Hypothalamus (tissue), 51 donors: ENCODE data around the gene ABI3BP.
A peak's percentile ranks its signal among the peaks of the same experiment; 100 is the strongest.
"Not testable (repeated sequence)": the region's sequence is repeated elsewhere in the genome, so short reads cannot be mapped to it uniquely, and the experiment has no call there.

Source experiments
- DNase-seq, 51 donors: peaks; one replicate each; lab custom pipeline; 2025; lab: John Stamatoyannopoulos, UW

ABI3BP gene

DNA sequence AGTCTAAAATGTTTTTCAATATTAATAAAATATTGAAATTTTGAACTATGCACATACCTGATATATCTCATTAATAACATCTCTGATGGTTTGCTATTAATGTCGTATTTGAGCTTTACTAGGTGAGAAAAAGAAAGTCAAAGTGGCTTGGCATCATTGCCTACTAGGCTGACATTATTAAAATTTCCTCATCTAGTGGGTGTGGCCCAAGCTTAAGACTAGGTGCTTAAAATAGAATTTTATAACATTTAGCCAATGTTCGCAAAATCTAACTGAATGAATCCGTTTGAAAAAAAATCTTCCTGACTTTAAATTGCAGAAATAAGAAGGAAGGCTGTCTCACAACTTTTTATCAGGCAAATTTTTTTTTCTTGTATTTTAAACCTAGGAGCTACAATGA, 46.1 kb downstream of the ABI3BP start:
- no peak for DNase-seq

- DNase-seq, result not testable (repeated sequence)
These were observed 47.1 kb downstream of the ABI3BP start for GRCh38 chr3:100946096-100946495.

DNA sequence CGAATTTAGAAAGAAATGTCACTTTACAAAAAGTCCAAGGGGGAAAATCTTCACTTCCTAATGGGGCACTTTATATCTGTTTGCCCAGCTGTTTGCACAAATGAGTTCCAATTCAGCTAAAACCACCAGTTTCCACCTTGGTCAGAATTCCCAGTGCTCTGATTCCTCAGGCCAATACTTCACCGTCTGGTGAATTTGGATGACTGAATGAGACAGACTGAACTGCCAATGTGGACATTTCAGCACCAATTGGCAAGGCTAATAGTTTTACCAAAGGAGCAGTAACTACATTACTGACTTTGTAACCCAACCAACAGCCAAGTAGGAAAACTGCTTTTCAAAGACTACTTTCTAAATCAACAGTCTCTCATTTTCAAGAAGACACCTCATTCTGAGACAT, 51.8 kb downstream of the ABI3BP start:
- no peak for DNase-seq

DNA sequence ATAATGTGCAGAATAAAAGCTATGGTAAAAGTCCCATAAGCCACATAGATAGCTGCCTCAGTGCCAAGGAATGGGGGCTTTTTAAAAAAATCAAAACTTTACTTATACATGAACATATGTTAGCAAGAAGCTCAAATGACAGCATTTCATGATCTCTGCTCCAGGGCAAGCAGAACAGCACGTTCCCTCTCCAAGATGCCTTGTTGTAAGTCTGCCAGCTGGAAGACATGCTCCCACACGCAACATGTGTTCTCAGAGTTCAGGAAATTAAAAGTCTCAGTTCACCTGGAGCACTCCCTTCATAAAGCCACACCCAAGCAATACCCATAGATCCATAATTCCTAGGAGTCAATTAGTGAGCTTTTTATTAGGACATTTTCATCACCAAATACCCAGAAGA, 52.2 kb downstream of the ABI3BP start:
- no peak for DNase-seq

DNA sequence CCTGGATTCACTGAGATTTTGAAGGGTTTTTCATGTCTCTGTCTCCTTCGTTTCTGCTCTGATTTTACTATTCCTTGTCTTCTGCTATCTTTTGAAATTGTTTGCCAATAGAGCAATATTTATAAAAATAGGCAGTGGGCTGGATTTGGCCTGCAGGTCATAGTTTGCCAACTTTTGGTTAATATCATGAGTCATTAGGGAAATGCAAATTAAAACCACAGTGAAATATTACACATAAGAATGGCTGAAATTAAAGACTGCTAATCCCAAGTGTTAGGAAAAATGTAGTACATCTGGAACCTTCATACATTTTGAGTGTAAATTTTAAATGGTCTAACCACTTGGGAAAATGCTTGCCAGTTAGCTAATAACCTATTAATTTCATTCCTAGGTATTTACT, 56.3 kb downstream of the ABI3BP start:
- no peak for DNase-seq

DNA sequence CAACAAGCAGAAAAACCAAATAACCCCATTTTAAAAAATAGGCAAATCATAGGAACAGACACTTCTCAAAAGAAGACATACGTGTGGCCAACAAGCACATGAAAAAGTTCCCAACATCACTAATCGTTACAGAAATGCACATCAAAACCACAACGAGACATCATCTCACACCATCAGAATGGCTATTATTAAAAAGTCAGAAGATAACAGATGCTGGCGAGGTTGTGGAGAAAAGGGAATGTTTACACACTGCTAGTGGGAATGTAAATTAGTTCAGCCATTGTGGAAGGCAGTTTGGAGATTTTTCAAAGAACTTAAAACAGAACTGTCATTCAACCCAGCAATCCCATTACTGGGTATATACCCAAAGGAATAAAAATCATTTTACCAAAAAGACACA, 60.7 kb downstream of the ABI3BP start:
- no peak for DNase-seq

GRCh38 chr3:100928638-100929428, 64.4 kb downstream of the ABI3BP start:
- no peak for DNase-seq

DNA sequence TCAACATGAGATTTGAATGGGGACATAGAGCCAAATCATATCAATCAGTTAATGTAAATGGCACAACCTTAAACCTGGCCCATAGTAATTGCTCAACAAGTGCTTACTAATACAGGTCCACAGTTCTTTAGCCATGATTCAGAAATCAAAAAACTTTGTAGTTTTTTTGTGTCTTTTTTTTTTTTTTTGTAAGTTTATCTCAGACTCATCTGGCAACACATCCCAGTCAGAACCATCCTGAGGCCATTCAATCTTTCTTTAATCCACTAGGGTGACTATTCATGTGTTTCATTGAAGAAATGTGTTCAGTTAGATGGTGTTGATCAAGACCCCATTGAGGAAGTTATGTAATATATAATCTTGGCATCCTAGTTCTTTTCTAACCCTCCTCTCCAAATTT, 65.4 kb downstream of the ABI3BP start:
- no peak for DNase-seq

DNA sequence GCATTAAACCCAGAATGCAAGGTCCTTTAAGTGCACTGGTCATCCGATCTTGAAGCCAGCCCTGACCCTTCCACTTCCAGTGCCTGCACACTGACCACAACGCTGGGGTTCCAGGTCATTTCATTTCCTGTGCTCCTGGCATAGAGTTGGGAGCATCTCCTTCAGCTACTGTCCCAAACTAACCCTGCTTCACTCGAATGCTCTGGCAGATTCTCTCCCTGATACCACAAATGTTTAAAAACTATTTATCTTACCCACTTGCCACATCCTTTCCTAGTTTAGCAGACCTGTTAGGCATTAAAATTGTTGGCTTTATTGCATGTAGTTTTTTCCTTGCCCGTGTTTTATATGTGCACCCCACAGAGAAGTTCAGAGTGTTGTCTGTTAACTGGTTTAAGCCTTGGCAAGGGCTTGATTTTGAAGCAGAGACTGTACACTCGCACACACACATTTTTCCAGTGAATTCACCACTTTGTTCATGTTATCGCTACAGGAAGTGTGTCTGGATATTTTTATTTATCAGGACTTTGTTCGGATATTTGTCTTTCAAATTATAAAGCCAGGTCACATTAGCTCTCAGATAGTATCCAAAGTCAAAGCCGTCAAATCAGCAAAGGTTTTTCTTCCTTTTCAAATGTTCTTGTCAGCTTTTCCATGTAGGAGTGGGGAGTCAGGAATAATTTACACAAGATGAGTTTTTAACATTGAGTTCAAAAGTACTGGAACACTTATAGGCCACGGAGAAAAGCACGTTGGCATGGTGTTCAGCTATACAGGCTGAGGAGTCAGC, 77.3 kb downstream of the ABI3BP start:
- no peak for DNase-seq

DNA sequence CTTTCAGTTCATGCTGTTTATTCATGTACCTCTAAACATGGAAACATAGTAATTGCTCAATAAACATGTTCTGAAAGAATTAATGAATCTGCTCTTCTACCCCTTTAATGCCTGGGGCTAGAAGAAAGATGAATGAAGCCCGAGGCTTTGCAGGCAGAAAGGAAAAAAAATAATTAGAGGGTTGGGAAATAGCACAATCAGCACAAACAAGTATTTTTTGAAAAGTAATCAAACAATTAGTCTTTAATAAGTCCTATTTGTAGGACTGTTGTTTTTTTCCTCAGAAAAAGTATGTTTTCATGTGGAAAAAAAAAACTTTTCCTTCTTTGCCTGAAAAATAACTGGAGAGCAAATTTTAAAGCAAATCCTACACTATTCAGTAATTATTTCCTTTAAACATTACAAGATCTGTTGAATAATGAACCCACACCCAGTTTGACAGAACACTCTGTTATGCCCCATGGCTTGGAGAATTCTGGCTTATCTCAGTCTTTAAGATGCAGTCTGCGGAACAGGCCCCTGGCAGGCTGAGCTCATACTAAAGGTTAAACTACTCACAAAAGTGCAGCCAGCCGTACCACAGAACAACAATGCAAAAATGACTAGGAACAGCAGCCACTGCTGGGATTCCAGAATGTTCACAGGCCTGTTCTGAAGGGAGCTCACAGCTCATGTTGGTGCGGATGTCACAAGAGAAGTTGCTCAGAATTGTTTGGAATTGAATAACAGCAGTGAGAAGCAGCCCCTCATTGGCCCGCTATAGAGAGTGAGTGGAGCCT, 79.2 kb downstream of the ABI3BP start:
- no peak for DNase-seq

- no peak for DNase-seq
These were observed 80.2 kb downstream of the ABI3BP start for GRCh38 chr3:100912976-100913545.

DNA sequence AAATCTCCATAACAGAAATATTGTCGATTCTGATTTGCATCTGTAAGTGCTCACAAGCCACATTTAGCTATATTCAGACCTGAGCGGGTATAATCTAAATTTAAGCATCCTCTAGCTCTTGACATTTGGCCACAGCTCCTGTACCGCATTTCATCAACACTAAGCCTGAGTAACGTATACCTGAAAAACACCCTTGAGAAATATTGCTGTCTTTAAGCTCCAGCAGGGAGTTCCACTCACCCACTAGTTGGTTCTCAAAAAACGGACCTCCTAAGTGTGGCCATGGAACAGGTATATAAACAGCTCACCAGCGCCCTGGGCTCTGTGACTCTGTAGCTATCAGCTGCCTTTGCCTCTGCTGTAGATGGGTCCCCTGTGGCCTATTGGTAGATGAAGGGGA, 80.7 kb downstream of the ABI3BP start:
- DNase-seq, result no peak

DNA sequence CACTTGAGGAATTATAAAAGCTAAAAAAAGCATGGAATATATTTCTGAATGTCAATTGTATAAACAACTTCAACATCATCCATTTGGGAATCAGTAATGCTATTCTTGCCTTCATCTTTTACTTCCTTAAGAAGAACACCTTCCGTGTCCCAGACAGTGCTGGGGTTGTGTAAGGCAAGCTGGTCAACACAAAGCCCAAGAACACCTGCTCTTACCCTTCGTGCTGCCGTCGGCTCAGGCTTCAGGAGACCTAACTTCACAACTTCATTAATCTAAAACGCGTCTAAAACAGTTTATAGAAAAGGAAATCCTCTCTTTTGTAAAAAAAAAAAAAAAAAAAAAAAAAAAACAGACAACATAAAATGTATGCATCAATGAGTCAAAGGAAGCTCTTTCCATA, 81.3 kb downstream of the ABI3BP start:
- no peak for DNase-seq

- DNase-seq, result no peak
These were observed 82.2 kb downstream of the ABI3BP start for GRCh38 chr3:100910986-100911385.

GRCh38 chr3:100902572-100902971, 90.6 kb downstream of the ABI3BP start:
- DNase-seq, result no peak

DNA sequence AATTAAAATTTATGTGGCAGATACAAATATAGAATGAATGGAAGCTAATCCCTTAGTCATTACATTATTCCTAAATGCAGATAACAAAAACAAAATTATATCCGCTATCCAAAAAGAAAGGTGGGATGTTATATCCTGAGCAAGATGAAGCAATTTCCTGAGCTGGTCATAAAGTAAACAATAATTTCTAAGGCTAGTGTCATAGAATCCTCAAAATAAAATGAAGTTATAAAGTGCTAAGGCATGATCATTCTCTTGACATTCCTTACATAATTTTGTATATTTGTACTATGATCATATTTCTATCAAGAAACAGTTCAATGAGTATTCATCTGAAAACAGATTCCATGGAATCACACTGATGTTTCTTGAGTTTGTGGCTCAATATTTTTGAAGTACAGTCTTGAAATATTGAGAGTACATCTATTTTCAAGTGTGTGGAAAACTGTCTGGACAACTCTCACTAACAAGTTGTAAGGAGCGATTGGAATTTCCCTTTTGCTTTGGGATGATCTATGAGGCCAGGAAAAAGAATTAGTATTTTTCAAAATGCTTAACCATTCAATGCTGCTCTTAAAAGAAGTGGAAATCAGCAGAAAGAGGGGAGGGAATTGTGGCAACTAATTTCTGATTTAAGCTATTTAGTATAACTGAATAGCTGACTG, 92.4 kb downstream of the ABI3BP start:
- no peak for DNase-seq

DNA sequence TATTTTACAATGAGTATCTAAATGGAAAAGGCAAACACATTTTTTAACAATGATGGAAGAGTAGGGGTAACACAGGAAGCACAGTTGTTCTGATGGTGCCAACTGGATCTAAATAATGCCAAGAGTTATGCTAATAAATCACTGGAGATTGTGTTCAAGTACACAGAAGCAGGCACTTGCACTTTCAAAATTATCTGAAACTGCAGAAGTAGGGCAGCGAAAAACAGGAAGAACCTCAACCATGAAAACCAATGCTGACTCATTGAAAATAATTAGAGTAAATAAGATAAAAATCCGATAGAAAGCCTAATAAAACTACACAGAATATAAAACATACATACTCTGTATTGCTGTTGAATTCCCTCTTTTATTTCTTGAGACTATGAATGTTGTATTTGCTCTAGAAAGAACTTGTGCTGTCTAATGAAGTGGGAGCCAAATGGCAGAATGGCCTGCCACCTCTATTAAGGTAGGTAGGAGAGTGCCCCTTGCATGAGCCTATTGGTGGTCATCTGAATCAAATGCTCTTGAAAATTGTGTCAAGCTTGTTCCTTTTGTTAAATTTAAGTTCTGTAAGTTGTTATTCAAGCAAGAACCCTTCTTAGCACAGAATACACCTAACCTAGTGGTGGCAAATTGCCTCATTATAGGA, 93.7 kb downstream of the ABI3BP start:
- DNase-seq, result no peak

DNA sequence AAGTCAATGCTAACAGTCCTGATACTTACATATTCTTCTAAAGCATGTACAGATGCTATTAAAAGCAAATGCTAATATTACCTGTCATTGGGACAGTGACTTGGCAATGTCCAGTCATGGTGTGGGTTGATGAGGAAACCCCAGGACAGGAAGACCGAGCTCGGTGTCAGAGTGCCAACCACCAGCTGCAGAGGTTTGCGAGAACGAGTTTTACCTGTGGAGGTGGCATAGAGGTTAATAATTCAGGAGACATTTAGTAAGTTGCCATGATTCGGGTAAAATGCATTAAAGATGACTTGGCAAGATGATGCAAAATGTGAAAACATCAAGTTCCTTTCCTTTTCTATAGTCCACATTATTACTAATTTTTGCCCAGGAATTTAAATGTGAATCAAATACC, 94.5 kb downstream of the ABI3BP start:
- DNase-seq, result no peak

DNA sequence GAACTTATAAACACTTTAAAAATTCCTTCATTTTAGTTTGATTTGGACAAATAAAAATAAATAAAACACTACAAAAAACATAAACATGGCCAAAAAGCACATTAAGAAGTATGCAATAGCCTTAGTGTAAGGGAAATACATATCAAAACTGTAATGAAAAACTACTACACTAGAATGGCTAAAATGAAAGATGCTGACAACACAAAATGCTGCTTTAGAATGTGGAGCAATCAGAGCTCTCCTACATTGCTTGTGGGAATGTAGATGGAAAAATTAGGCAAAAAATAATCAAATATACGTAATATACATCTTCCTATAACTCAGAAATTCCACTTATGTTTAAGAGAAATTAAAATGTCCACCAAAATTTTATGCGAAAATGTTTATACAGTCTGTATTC, 96.2 kb downstream of the ABI3BP start:
- no peak for DNase-seq

- peak in 2 of 51 donors; percentile 1 for DNase-seq
These were observed 99.6 kb downstream of the ABI3BP start for GRCh38 chr3:100893590-100893989.
